ENCODE measurements around the gene TKTL1. TPM values are rescaled to one million over a fixed set of nuclear protein-coding genes. Genes with fewer than 3 reads are reported as not detected.

TKTL1 gene
- total RNA-seq, 4 donors from 2014 or later, result 0.31 TPM; not detected in 2

DNA sequence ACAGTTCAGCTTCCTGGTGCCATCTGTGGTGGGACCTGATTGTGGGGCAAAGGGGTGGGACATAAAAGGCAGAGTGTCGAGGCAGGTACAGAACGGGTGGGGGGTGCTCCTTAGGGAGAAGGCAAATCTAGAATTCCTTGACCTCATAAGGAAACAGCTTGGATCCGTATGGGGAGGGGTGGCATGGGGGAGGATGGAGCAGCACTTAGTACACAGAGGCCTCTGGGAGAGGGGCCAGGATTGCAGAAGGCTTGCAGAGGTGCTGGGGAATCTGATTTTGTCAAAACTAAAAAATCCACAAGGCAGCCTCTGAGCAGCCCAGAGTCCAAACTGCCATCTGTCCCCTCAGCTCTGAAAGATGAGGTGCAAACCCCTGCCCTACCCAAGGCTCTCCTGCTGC is 81.2 kb downstream of the TKTL1 start:
- Histone ChIP-seq H3K4me1 (peaks cover 0 to 57% (median 11%) of the 10 kb centered on the region in 3 donors), H3K27me3 (no peaks in the 10 kb centered on the region), H3K4me3 (no peak overlapping the region)

DNA sequence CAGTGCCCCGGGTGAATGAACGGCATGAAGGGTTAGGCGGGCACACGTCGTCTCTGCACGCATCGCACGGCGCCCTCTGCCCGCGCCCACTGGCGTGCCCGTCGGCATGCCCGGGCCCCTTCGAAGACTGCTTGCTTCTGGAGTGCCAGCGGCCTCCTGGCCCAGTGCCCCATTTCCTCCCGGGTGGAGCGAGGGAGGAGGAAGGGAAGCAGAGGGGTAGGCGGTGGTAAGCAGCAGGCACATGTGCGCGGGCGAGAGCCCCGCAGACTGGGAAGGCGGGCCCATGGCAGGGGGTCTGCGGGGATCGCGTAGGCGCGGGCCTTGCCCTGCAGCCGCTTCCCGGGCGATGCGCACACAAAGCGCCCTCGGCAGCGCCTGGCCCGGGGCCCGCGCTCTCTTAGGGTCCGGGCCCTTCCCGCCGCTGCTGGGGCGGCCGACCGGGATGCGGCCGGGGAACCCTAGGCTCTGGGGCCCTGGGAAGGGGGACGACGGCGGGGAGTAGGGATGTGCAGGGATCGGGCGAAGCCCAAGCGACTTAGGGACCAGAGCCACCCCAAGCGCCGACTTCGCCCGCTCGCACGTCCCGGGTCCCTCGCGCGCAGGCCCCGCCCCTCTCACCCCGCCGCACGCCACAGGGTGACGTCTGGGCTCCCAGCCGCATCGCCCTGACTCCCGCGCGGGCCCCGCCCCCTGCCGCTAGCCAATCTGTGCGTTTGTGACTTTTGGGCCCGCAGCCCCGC is 82.6 kb downstream of the TKTL1 start:
- WGBS, 2 donors (ENCODE audit: low coverage in 1 of 2), result 19% methylated on average over 23 of the region's 79 CpGs; no CpG with 5 or more reads in 1 of the 2 donors
- Histone ChIP-seq H3K4me3 (peak overlapping the region; percentile 58 to 84), H3K4me1 (peaks cover 0 to 53% (median 11%) of the 10 kb centered on the region in 3 donors), H3K9me3 (no peaks in the 10 kb centered on the region), H3K36me3 (peaks cover 0 to 5% of the 10 kb centered on the region in 2 donors), H3K27me3 (no peaks in the 10 kb centered on the region), H3K27ac (peak overlapping the region; percentile 94 to 100 (median 98))
- TF ChIP-seq POLR2A (IDR thresholded peaks at IDR 0.05) (peak; percentile 84 to 88), CTCF (IDR thresholded peaks at IDR 0.05) (no peak), POLR2AphosphoS5 (IDR thresholded peaks at IDR 0.05) (peak; percentile 82), EP300 (IDR thresholded peaks at IDR 0.05) (no peak)
- ATAC-seq, result no peak

More for the DNA sequence above, 81.2 kb downstream of the TKTL1 start:
- H3K27ac ChIP-seq, result peak overlapping the region; percentile 94 to 100 (median 98)
- no peak for TF ChIP-seq CTCF (IDR thresholded peaks at IDR 0.05)
- TF ChIP-seq POLR2A (IDR thresholded peaks at IDR 0.05), result no peak
- no peak for TF ChIP-seq EP300 (IDR thresholded peaks at IDR 0.05)
- peak; percentile 44 for TF ChIP-seq POLR2AphosphoS5 (IDR thresholded peaks at IDR 0.05)
- peaks cover 0 to 5% of the 10 kb centered on the region in 2 donors for H3K36me3 ChIP-seq
- no peaks in the 10 kb centered on the region for H3K9me3 ChIP-seq
- WGBS, 2 donors (ENCODE audit: low coverage in 1 of 2), result 75% methylated on average over 2 of the region's 3 CpGs; no CpG with 5 or more reads in 1 of the 2 donors
- ATAC-seq, result peak; percentile 3

- no CpG with 5 or more reads among the region's 103 CpGs for WGBS, 2 donors (ENCODE audit: low coverage in 1 of 2)
- peak within 1 kb of the TSS; percentile 97 to 100 (median 98) for H3K27ac ChIP-seq
- peaks cover 0 to 5% of the 10 kb centered on the region in 2 donors for H3K36me3 ChIP-seq
- no peaks in the 10 kb centered on the region for H3K27me3 ChIP-seq
- H3K4me3 ChIP-seq, result peak within 1 kb of the TSS; percentile 81 to 98
- peak; percentile 86 for ATAC-seq
- peak; percentile 85 for TF ChIP-seq POLR2AphosphoS5 (IDR thresholded peaks at IDR 0.05)
- TF ChIP-seq EP300 (IDR thresholded peaks at IDR 0.05), result peak; percentile 24
- TF ChIP-seq POLR2A (IDR thresholded peaks at IDR 0.05), result peak; percentile 89 to 91
- peak in 1 of 4 experiments; percentile 45 for TF ChIP-seq CTCF (IDR thresholded peaks at IDR 0.05)
- peaks cover 0 to 53% (median 8%) of the 10 kb centered on the region in 3 donors for H3K4me1 ChIP-seq
- H3K9me3 ChIP-seq, result no peaks in the 10 kb centered on the region
These were observed 83.4 kb downstream of the TKTL1 start, which contains the start of gene EMD for GRCh38 chrX:154378799-154379568. TSS of gene EMD (plus strand) at chrX:154379295. CDS start at chrX:154379485, 190 bp downstream.

DNA sequence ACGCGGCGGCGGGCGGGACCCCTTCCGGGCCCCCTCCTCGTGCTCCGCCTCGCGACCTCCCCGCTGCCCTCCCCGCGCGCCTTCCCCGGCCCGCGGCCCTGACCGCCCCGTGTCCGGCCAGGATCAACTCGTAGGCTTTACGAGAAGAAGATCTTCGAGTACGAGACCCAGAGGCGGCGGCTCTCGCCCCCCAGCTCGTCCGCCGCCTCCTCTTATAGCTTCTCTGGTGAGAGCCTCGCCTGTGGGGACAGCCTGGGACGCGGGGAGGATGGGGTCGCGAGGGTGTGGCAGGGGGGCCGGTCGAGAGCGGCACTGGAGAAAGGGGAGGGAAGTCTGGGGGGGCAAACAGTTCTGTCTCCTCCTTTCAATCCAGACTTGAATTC is 84.0 kb downstream of the TKTL1 start:
- Histone ChIP-seq H3K27ac (peak overlapping the region; percentile 97 to 100 (median 98)), H3K36me3 (peaks cover 0 to 5% of the 10 kb centered on the region in 2 donors), H3K4me3 (peak overlapping the region; percentile 81 to 98), H3K4me1 (peaks cover 0 to 57% (median 8%) of the 10 kb centered on the region in 3 donors), H3K27me3 (no peaks in the 10 kb centered on the region), H3K9me3 (no peaks in the 10 kb centered on the region)
- TF ChIP-seq POLR2AphosphoS5 (IDR thresholded peaks at IDR 0.05) (no peak), CTCF (IDR thresholded peaks at IDR 0.05) (no peak), POLR2A (IDR thresholded peaks at IDR 0.05) (no peak), EP300 (IDR thresholded peaks at IDR 0.05) (no peak)
- no peak for ATAC-seq
- no CpG with 5 or more reads among the region's 38 CpGs for WGBS, 2 donors (ENCODE audit: low coverage in 1 of 2)

Other genes with a start within 250 kb of the TKTL1 start
- 10 to 100 TPM; 65.1 to 87.8 (median 82.5) TPM for gene MECP2, start 198.1 kb upstream of the TKTL1 start, total RNA-seq
- gene OPN1LW, start 151.6 kb upstream of the TKTL1 start, total RNA-seq, result not detected
- not detected for gene OPN1MW, start 113.2 kb upstream of the TKTL1 start, total RNA-seq
- gene OPN1MW2, start 76.0 kb upstream of the TKTL1 start, total RNA-seq, result not detected
- gene OPN1MW3, start 38.2 kb upstream of the TKTL1 start, total RNA-seq, result not detected
- gene TEX28, start 671 bp upstream of the TKTL1 start, total RNA-seq, result not detected
- gene FLNA, start 78.8 kb downstream of the TKTL1 start, total RNA-seq, result over 10,000 TPM in 1 of 4 donors, 1,000 to 10,000 TPM in 3; 7,815 to 15,318 (median 8,757) TPM
- gene EMD, start 83.5 kb downstream of the TKTL1 start, total RNA-seq, result 10 to 100 TPM; 41.0 to 58.6 (median 50.6) TPM
- 1,000 to 10,000 TPM; 3,970 to 7,427 (median 5,392) TPM for gene RPL10, start 102.6 kb downstream of the TKTL1 start, total RNA-seq
- gene DNASE1L1, start 113.5 kb downstream of the TKTL1 start, total RNA-seq, result 10 to 100 TPM; 11.1 to 29.3 (median 22.3) TPM
- 10 to 100 TPM; 11.7 to 54.5 (median 24.4) TPM for gene TAFAZZIN, start 115.7 kb downstream of the TKTL1 start, total RNA-seq
- 10 to 100 TPM; 29.0 to 50.0 (median 43.1) TPM for gene ATP6AP1, start 132.9 kb downstream of the TKTL1 start, total RNA-seq
- 100 to 1,000 TPM; 105 to 160 (median 121) TPM for gene GDI1, start 141.4 kb downstream of the TKTL1 start, total RNA-seq
- gene FAM50A, start 148.3 kb downstream of the TKTL1 start, total RNA-seq, result 10 to 100 TPM; 49.8 to 58.2 (median 53.4) TPM
- 10 to 100 TPM in 2 of 4 donors, 1 to 10 TPM in 2; 1.5 to 13.9 (median 8.2) TPM for gene PLXNA3, start 162.5 kb downstream of the TKTL1 start, total RNA-seq
- gene LAGE3, start 183.5 kb downstream of the TKTL1 start, total RNA-seq, result 10 to 100 TPM; 16.3 to 21.3 (median 17.2) TPM
- 10 to 100 TPM; 35.9 to 80.2 (median 47.0) TPM for gene UBL4A, start 190.8 kb downstream of the TKTL1 start, total RNA-seq
- gene SLC10A3, start 194.8 kb downstream of the TKTL1 start, total RNA-seq, result 10 to 100 TPM; 21.7 to 40.0 (median 31.8) TPM
- 10 to 100 TPM; 36.6 to 44.4 (median 40.5) TPM for gene FAM3A, start 220.4 kb downstream of the TKTL1 start, total RNA-seq